VCaP (cell line): ENCODE data around the gene ARHGEF17.

ENCODE experiments used
- H3K27ac ChIP-seq: fragments of 450-650 bp; 2 replicates; pipeline ENCODE4 v1.5.1; 2017
- TF ChIP-seq, protein P1 (sequence below): fragments of 450-650 bp; conservative IDR thresholded peaks from 2 replicates; pipeline ENCODE4 v1.5.1; 2017; ENCODE audit warnings: mild to moderate bottlenecking, moderate library complexity

Gene ARHGEF17

GRCh38 chr11:73320763-73321603, 12.9 kb downstream of the ARHGEF17 start:
- TF ChIP-seq, protein P1, sequence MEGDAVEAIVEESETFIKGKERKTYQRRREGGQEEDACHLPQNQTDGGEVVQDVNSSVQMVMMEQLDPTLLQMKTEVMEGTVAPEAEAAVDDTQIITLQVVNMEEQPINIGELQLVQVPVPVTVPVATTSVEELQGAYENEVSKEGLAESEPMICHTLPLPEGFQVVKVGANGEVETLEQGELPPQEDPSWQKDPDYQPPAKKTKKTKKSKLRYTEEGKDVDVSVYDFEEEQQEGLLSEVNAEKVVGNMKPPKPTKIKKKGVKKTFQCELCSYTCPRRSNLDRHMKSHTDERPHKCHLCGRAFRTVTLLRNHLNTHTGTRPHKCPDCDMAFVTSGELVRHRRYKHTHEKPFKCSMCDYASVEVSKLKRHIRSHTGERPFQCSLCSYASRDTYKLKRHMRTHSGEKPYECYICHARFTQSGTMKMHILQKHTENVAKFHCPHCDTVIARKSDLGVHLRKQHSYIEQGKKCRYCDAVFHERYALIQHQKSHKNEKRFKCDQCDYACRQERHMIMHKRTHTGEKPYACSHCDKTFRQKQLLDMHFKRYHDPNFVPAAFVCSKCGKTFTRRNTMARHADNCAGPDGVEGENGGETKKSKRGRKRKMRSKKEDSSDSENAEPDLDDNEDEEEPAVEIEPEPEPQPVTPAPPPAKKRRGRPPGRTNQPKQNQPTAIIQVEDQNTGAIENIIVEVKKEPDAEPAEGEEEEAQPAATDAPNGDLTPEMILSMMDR = no peak
- no peak overlapping the region for H3K27ac ChIP-seq

- TF ChIP-seq, protein P1 = no peak
- no peak overlapping the region for H3K27ac ChIP-seq
Measured at GRCh38 chr11:73321604-73322381, 13.7 kb downstream of the ARHGEF17 start.

- TF ChIP-seq, protein P1 = no peak
- no peak overlapping the region for H3K27ac ChIP-seq
Measured at GRCh38 chr11:73322382-73323306, 14.6 kb downstream of the ARHGEF17 start.

GRCh38 chr11:73323464-73323863, 15.4 kb downstream of the ARHGEF17 start:
- TF ChIP-seq, protein P1 = no peak
- no peak overlapping the region for H3K27ac ChIP-seq

- H3K27ac ChIP-seq = no peak overlapping the region
- TF ChIP-seq, protein P1 = no peak
Measured at GRCh38 chr11:73324116-73324515, 16.0 kb downstream of the ARHGEF17 start.

- no peak overlapping the region for H3K27ac ChIP-seq
- TF ChIP-seq, protein P1 = no peak
Measured at GRCh38 chr11:73324665-73325035, 16.6 kb downstream of the ARHGEF17 start.
